Hepatocyte (in vitro differentiated cells): Measurements from ENCODE around the gene JAG1.

Experiments used
- CTCF ChIP-seq: fragments of 200-600 bp; sonication (generic); IDR thresholded peaks from 2 replicates; pipeline ENCODE4 v1.5.1; 2016; ENCODE audit warnings: antibody characterized with exemption, mild to moderate bottlenecking; ENCODE audit not compliant: poor library complexity
- EZH2 ChIP-seq: fragments of 200-600 bp; sonication (generic); IDR thresholded peaks from 2 replicates; pipeline ENCODE4 v1.6.1; 2016; ENCODE audit warnings: antibody characterized with exemption, mild to moderate bottlenecking, borderline replicate concordance

GRCh38 chr20:10716855-10717254, 43.1 kb upstream of the JAG1 start:
- no peak for TF ChIP-seq EZH2
- TF ChIP-seq CTCF: no peak
